GM23338 (cell line): ENCODE results near the gene G6PD. TPM values are rescaled to one million over a fixed set of nuclear protein-coding genes. Genes with fewer than 3 reads are reported as not detected.

Experiments used
- ATAC-seq: fragments of 200-7000 bp; cut with Tn5 transposase; 3 replicates; pipeline ENCODE4 v1.9.1; 2020
- DNase-seq: peaks from one replicate; pipeline ENCODE4 v3.0.0-alpha.2; 2015; ENCODE audit warnings: low spot score
- H2AFZ ChIP-seq: fragments of 200-600 bp; sonication (generic); 2 replicates; pipeline ENCODE4 v1.8.0; 2016; ENCODE audit warnings: antibody characterized with exemption, mild to moderate bottlenecking, moderate library complexity
- H3F3A ChIP-seq: fragments of 200-600 bp; sonication (generic); replicated peaks from 2 replicates; pipeline ENCODE4 v1.8.0; 2017; ENCODE audit warnings: antibody characterized with exemption, mixed run types, low read depth
- H3K27ac ChIP-seq: fragments of 200-600 bp; sonication (generic); 2 replicates; pipeline ENCODE4 v1.6.1; 2016; ENCODE audit warnings: low read depth
- H3K27me3 ChIP-seq: fragments of 200-600 bp; sonication (generic); 2 replicates; pipeline ENCODE4 v1.8.0; 2016; ENCODE audit warnings: mild to moderate bottlenecking, mixed run types, moderate library complexity; ENCODE audit not compliant: insufficient read depth
- H3K36me3 ChIP-seq: fragments of 200-600 bp; sonication (generic); 2 replicates; pipeline ENCODE4 v1.8.0; 2016; ENCODE audit warnings: mild to moderate bottlenecking; ENCODE audit not compliant: insufficient read depth
- H3K4me1 ChIP-seq: fragments of 200-600 bp; sonication (generic); 2 replicates; pipeline ENCODE4 v1.8.0; 2016; ENCODE audit warnings: mild to moderate bottlenecking, moderate library complexity; ENCODE audit not compliant: insufficient read depth
- H3K4me2 ChIP-seq: fragments of 200-600 bp; sonication (generic); 2 replicates; pipeline ENCODE4 v1.7.1; 2017; ENCODE audit warnings: mixed run types
- H3K4me3 ChIP-seq: fragments of 200-600 bp; sonication (generic); 2 replicates; pipeline ENCODE4 v1.6.1; 2016; ENCODE audit warnings: mixed run types
- H3K79me2 ChIP-seq: fragments of 200-600 bp; sonication (generic); replicated peaks from 2 replicates; pipeline ENCODE4 v1.8.0; 2017; ENCODE audit warnings: mild to moderate bottlenecking; ENCODE audit not compliant: insufficient read depth
- H3K9me2 ChIP-seq: fragments of 200-600 bp; sonication (generic); 2 replicates; pipeline ENCODE4 v1.8.0; 2017; ENCODE audit not compliant: insufficient read depth
- H4K20me1 ChIP-seq: fragments of 200-600 bp; sonication (generic); replicated peaks from 2 replicates; pipeline ENCODE4 v1.8.0; 2017; ENCODE audit warnings: mild to moderate bottlenecking; ENCODE audit not compliant: insufficient read depth
- H3K27ac Mint-ChIP-seq: 2 replicates; pipeline ENCODE4 v1.8.0; 2020; ENCODE audit warnings: inconsistent platforms, mild to moderate bottlenecking, moderate library complexity, mixed read lengths
- H3K27me3 Mint-ChIP-seq: 3 replicates; pipeline ENCODE4 v1.8.0; 2022; ENCODE audit warnings: low read depth, mild to moderate bottlenecking, moderate library complexity, mixed read lengths, inconsistent platforms; ENCODE audit not compliant: insufficient read depth, poor library complexity
- H3K36me3 Mint-ChIP-seq: 3 replicates; pipeline ENCODE4 v1.8.0; 2021; ENCODE audit warnings: low read depth, mild to moderate bottlenecking, inconsistent platforms, moderate library complexity, mixed read lengths
- H3K4me1 Mint-ChIP-seq: 3 replicates; pipeline ENCODE4 v1.8.0; 2020; ENCODE audit warnings: mild to moderate bottlenecking, inconsistent platforms, mixed read lengths
- H3K4me3 Mint-ChIP-seq: 3 replicates; pipeline ENCODE4 v1.8.0; 2021; ENCODE audit warnings: moderate library complexity, mild to moderate bottlenecking, inconsistent platforms, mixed read lengths
- H3K9me3 Mint-ChIP-seq: 3 replicates; pipeline ENCODE4 v1.8.0; 2020; ENCODE audit warnings: moderate library complexity, mild to moderate bottlenecking, inconsistent platforms, mixed read lengths
- CREB1 ChIP-seq: fragments of 250-450 bp; sonication (Bioruptor Pico); IDR thresholded peaks from 2 replicates; pipeline ENCODE4 v1.5.0; 2020; ENCODE audit warnings: low read depth, mild to moderate bottlenecking, moderate library complexity
- CTCF ChIP-seq, 2 experiments: fragments of 200-600 bp in 1 of 2; sonication (generic) in 1 of 2; conservative IDR thresholded peaks; 2 replicates each; pipeline versions ENCODE4 v1.5.1 to v1.6.1; 2016 to 2017; ENCODE audit warnings: antibody characterized with exemption in 2 of 2, low read depth in 2 of 2, mild to moderate bottlenecking in 2 of 2, moderate library complexity in 1 of 2
- ETS1 ChIP-seq: IDR thresholded peaks from 2 replicates; pipeline ENCODE4 v1.6.1; 2016; ENCODE audit warnings: antibody characterized with exemption
- EZH2 ChIP-seq: fragments of 200-600 bp; sonication (generic); IDR thresholded peaks from one replicate; pipeline ENCODE4 v1.8.0; 2017; ENCODE audit warnings: antibody characterized with exemption, mild to moderate bottlenecking, low read depth; ENCODE audit not compliant: unreplicated experiment
- EZH2phosphoT487 ChIP-seq: fragments of 200-600 bp; sonication (generic); IDR thresholded peaks from one replicate; pipeline ENCODE4 v1.8.1; 2018; ENCODE audit warnings: antibody characterized with exemption; ENCODE audit not compliant: unreplicated experiment
- JUNB ChIP-seq: IDR thresholded peaks from one replicate; pipeline ENCODE4 v1.6.1; 2016; ENCODE audit warnings: antibody characterized with exemption; ENCODE audit not compliant: unreplicated experiment
- NANOG ChIP-seq: IDR thresholded peaks from 2 replicates; pipeline ENCODE4 v1.6.1; 2016; ENCODE audit warnings: antibody characterized with exemption, borderline replicate concordance
- POLR2AphosphoS5 ChIP-seq: IDR thresholded peaks from 2 replicates; pipeline ENCODE4 v1.6.1; 2016; ENCODE audit warnings: antibody characterized with exemption, low read depth
- REST ChIP-seq: IDR thresholded peaks from one replicate; pipeline ENCODE4 v1.6.1; 2018; ENCODE audit warnings: antibody characterized with exemption; ENCODE audit not compliant: unreplicated experiment
- STAT1 ChIP-seq: IDR thresholded peaks from one replicate; pipeline ENCODE4 v1.6.1; 2016; ENCODE audit warnings: antibody characterized with exemption; ENCODE audit not compliant: unreplicated experiment
- ZNF114 ChIP-seq: fragments of 250-450 bp; sonication (Bioruptor Pico); IDR thresholded peaks from 2 replicates; pipeline ENCODE4 v1.5.0; 2020; ENCODE audit warnings: mild to moderate bottlenecking, moderate library complexity
- ZNF331 ChIP-seq: fragments of 250-450 bp; sonication (Bioruptor Pico); IDR thresholded peaks from 2 replicates; pipeline ENCODE4 v1.5.0; 2020; ENCODE audit warnings: low read depth, mild to moderate bottlenecking, moderate library complexity
- polyA plus RNA-seq: library from polyadenylated mRNA; unstranded; fragments of >200 nt; fragmentation: Nextera tagmentation; extraction: Ambion mirVana; gene quantifications from 2 replicates; pipeline ENCODE4 v1.2.1, GENCODE V29; 2016
- total RNA-seq: library from RNA; depleted of rRNA; stranded (reverse); fragments of >200 nt; shearing (Covaris generic); gene quantifications from 2 replicates; pipeline ENCODE4 v1.2.3, GENCODE V29; 2014
- TF ChIP-seq, protein P1 (sequence below): fragments of 250-450 bp; sonication (Bioruptor Pico); IDR thresholded peaks from 2 replicates; pipeline ENCODE4 v1.5.0; 2020; ENCODE audit warnings: mild to moderate bottlenecking, moderate library complexity

Gene G6PD
- total and polyA plus RNA-seq, 2 experiments from 2014 or later = 14.4 to 66.7 TPM

DNA sequence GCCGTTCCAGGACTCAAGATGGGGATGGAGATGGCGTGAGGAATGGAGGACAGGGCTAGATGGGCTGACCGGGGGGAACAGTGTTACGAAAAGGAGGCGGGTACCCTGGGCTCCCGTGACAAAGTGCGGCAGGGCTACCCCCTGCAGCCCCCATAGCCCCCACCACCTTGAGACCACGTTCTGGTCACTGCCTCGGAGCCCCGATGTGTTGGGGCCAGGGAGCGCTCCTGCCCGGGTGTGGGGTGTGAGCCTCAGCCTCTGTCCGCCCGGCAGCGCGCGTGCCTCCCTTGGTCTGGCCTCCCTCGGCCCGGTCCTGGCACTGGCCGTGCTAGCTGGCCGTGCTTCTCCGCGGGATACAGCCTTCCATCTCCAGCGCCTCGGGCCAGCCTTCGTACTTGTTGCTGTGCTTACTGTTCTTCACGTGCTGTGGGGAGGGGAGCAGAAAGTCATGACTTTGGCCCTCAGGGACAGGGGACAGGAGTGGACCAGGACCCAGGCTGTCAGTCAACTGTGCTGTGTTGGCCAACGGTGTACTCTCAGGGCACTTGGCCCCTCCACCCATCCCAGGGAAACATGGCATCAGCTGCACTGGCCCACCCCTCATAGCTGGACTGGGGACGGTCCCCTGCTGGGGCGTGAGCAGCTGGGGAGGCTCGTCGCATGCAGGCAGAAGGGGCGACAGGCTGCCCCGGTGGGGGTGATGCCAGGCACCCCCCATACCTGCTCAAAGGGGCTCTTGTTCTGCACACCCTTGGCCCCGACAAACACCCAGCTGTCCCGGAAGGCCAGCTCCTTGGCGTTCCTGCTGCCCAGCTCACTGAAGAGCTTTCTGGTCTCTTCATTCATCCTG, 39.9 kb downstream of the G6PD start:
- Mint-ChIP-seq H3K4me1 (no peaks in the 10 kb centered on the region), H3K4me3 (no peak overlapping the region), H3K36me3 (peaks cover 13% of the 10 kb centered on the region; the same call in 2 of the 3 replicates), H3K9me3 (no peaks in the 10 kb centered on the region), H3K27me3 (no peaks in the 10 kb centered on the region), H3K27ac (no peak overlapping the region)
- no peaks in the 10 kb centered on the region for H3K79me2 ChIP-seq
- TF ChIP-seq STAT1 = no peak
- no peak for TF ChIP-seq ZNF331 (CRISPR knock-in tag)
- no peak for TF ChIP-seq EZH2
- TF ChIP-seq CREB1 (CRISPR knock-in tag) = no peak
- no peak for TF ChIP-seq CTCF (conservative IDR thresholded peaks at IDR 0.05; ENCODE audit: low read depth in 2 of 2)
- TF ChIP-seq JUNB = no peak
- TF ChIP-seq EZH2phosphoT487 = no peak
- no peak for TF ChIP-seq ETS1
- TF ChIP-seq NANOG = no peak
- no peak for TF ChIP-seq ZNF114 (CRISPR knock-in tag)
- TF ChIP-seq, protein P1, sequence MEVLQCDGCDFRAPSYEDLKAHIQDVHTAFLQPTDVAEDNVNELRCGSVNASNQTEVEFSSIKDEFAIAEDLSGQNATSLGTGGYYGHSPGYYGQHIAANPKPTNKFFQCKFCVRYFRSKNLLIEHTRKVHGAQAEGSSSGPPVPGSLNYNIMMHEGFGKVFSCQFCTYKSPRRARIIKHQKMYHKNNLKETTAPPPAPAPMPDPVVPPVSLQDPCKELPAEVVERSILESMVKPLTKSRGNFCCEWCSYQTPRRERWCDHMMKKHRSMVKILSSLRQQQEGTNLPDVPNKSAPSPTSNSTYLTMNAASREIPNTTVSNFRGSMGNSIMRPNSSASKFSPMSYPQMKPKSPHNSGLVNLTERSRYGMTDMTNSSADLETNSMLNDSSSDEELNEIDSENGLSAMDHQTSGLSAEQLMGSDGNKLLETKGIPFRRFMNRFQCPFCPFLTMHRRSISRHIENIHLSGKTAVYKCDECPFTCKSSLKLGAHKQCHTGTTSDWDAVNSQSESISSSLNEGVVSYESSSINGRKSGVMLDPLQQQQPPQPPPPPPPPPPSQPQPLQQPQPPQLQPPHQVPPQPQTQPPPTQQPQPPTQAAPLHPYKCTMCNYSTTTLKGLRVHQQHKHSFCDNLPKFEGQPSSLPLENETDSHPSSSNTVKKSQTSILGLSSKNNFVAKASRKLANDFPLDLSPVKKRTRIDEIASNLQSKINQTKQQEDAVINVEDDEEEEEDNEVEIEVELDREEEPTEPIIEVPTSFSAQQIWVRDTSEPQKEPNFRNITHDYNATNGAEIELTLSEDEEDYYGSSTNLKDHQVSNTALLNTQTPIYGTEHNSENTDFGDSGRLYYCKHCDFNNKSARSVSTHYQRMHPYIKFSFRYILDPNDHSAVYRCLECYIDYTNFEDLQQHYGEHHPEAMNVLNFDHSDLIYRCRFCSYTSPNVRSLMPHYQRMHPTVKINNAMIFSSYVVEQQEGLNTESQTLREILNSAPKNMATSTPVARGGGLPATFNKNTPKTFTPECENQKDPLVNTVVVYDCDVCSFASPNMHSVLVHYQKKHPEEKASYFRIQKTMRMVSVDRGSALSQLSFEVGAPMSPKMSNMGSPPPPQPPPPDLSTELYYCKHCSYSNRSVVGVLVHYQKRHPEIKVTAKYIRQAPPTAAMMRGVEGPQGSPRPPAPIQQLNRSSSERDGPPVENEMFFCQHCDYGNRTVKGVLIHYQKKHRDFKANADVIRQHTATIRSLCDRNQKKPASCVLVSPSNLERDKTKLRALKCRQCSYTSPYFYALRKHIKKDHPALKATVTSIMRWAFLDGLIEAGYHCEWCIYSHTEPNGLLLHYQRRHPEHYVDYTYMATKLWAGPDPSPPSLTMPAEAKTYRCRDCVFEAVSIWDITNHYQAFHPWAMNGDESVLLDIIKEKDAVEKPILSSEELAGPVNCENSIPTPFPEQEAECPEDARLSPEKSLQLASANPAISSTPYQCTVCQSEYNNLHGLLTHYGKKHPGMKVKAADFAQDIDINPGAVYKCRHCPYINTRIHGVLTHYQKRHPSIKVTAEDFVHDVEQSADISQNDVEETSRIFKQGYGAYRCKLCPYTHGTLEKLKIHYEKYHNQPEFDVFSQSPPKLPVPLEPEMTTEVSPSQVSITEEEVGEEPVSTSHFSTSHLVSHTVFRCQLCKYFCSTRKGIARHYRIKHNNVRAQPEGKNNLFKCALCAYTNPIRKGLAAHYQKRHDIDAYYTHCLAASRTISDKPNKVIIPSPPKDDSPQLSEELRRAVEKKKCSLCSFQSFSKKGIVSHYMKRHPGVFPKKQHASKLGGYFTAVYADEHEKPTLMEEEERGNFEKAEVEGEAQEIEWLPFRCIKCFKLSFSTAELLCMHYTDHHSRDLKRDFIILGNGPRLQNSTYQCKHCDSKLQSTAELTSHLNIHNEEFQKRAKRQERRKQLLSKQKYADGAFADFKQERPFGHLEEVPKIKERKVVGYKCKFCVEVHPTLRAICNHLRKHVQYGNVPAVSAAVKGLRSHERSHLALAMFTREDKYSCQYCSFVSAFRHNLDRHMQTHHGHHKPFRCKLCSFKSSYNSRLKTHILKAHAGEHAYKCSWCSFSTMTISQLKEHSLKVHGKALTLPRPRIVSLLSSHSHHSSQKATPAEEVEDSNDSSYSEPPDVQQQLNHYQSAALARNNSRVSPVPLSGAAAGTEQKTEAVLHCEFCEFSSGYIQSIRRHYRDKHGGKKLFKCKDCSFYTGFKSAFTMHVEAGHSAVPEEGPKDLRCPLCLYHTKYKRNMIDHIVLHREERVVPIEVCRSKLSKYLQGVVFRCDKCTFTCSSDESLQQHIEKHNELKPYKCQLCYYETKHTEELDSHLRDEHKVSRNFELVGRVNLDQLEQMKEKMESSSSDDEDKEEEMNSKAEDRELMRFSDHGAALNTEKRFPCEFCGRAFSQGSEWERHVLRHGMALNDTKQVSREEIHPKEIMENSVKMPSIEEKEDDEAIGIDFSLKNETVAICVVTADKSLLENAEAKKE = no peak
- no peak for TF ChIP-seq REST
- TF ChIP-seq POLR2AphosphoS5 = no peak
- H3K4me3 ChIP-seq = no peak overlapping the region
- H3F3A ChIP-seq = no peaks in the 10 kb centered on the region
- H3K36me3 ChIP-seq = no peaks in the 10 kb centered on the region
- ATAC-seq (no peak), DNase-seq (no peak)
- H3K4me1 ChIP-seq = no peaks in the 10 kb centered on the region
- no peak overlapping the region for H2AFZ ChIP-seq
- H4K20me1 ChIP-seq = no peaks in the 10 kb centered on the region
- H3K27me3 ChIP-seq = no peaks in the 10 kb centered on the region
- no peak overlapping the region for H3K4me2 ChIP-seq
- H3K9me2 ChIP-seq = no peaks in the 10 kb centered on the region
- H3K27ac ChIP-seq = no peak overlapping the region
